C1 segment of cervical spinal cord (tissue), 14 donors: Measurements from ENCODE around the gene TTC17.
"Not testable (repeated sequence)": the region's sequence is repeated elsewhere in the genome, so short reads cannot be mapped to it uniquely, and the experiment has no call there.

Source experiments
- DNase-seq, 14 donors: peaks; one replicate each; lab custom pipeline; 2025; lab: John Stamatoyannopoulos, UW

Gene TTC17

GRCh38 chr11:43459246-43459645 is 100.5 kb downstream of the TTC17 start:
- peak in 3 of 14 donors; percentile 2 to 4 (median 4) for DNase-seq

GRCh38 chr11:43462359-43462758 is 103.6 kb downstream of the TTC17 start:
- DNase-seq = no peak

DNA sequence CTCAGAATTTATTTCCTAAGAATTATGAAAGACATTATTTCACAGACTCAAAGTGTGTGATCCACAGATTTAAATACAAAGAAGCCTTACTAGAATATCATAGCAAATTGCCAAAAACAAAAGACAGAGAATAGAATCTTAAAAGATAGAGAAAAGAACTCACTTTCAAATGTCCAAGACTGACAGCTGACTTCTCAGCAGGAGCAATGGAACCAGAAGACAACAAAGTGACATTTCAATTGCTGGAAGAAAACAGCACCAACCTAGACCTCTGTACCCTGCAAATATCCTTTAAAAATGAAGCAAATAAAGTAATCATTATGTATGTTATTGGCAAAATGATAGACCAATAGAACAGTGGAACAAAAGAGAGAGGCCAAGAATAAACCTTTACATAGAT is 109.2 kb downstream of the TTC17 start:
- DNase-seq = no peak

GRCh38 chr11:43477491-43477890 is 118.8 kb downstream of the TTC17 start:
- not testable (repeated sequence) for DNase-seq

DNA sequence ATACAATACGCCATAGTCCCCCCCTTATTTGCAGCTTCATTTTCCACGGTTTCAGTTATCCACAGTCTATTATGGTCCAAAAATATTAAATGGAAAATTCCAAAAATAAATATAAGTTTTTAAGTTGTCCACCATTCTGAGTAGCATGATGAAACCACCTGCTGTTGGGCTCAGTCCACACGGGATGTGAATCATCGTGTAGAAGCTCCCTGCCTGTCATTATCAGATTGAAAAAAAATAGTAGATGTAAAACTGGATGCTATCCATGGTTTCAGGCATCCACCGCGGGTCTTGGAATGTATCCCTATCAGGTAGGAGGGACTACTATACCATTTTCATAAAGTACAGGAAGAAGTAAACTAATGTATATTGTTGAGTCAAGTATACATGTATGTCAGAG is 127.4 kb downstream of the TTC17 start:
- DNase-seq = no peak

GRCh38 chr11:43489869-43490465 is 131.2 kb downstream of the TTC17 start:
- DNase-seq = no peak

DNA sequence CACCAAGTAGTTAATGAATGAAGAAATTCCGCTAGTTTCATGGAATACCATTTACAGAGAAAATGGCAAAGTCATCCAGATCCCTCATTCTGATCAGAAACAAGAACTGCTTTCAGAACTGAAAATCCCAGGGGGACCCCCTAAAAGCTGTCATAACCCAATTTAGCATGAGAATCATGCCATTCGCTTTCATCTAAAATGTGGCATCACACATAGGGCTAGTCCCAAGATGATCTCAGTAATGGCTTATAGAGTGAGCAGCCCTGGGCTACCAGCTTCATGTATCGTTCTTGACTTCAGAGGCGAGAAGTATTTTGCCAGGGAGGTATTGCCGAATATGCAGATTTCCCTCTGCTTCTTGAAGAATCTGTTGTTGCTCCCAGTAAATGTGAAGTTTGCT is 134.0 kb downstream of the TTC17 start:
- DNase-seq = no peak

DNA sequence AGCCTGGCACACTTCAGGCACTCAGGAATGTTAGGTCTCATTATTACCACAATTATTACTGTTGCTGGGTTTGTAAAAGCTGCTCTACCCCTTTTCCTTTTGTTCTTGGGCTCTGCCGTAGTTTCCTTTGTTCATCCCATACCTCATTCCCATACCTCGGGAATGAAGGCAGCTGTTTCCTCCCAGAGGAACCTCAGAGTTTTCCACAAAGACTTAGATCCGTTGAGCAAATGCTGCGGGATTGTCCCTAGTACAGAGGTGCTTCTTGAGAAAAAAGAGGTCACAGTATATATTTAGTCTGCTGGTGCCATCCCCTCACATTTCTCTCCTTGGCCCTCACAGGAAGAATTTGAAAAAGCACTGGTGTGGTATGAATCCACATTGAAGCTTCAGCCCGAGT is 134.7 kb downstream of the TTC17 start:
- DNase-seq = no peak

DNA sequence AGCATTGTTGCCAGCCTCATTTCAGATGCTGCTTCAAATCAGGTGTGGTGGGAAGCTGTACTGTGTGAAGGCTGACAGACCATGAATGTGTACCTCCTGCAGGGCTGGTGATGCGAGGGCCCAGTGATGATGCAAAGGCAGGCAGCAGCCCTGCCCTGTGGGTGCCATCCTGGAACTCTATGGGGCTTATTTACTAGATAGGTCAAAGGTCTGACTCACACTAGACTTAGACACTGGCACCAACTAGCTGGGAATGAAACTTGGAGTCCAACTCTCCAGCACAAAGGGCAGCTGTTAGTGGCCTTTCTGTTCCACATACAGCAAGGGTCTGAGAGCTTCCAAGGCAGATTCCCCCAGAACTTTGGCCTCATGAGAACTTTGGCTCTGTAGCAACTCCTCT is 138.4 kb downstream of the TTC17 start:
- DNase-seq = no peak

GRCh38 chr11:43498561-43498960 is 139.8 kb downstream of the TTC17 start:
- no peak for DNase-seq

DNA sequence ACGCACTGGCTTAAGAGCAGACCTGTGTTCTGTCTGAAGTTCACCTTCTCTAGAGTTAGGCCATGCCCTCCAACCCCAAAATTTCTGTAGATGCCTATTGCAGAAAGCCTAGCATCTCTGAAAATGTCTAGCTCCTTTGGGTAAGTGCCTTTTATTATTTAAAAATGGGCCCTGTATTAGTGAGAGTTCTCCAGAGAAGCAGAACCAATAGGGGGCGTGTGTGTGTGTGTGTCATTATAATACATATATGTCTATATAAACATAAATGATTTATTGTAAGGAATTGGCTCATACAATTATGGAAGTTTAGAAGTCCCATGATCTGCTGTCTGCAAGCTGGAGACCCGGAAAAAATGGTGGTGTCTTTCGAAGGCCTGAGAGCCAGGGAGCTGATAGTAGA is 144.7 kb downstream of the TTC17 start:
- no peak for DNase-seq

GRCh38 chr11:43504316-43504950 is 145.7 kb downstream of the TTC17 start:
- peak in 2 of 14 donors; percentile 0 to 28 for DNase-seq

GRCh38 chr11:43505171-43505570 is 146.5 kb downstream of the TTC17 start:
- DNase-seq = no peak

DNA sequence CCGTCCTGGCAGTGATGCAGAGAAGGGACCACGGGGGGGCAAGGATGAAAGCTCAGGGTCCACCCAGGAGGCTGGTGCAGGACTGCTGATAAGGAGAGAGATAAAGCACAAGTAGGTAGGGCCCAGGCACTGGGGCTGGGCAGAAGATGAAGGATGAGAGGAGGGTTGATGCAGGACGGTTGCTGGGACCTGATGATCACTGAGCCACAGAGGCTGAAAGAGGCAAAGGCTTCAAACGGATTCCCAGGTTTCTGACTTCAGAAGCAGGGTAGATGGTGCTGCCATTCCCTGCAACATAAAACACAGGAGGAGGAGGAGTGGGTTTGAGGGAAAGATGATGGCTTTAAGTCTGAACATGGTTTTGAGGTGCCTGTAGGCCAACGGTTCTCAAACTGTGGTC is 148.5 kb downstream of the TTC17 start:
- no peak for DNase-seq

DNA sequence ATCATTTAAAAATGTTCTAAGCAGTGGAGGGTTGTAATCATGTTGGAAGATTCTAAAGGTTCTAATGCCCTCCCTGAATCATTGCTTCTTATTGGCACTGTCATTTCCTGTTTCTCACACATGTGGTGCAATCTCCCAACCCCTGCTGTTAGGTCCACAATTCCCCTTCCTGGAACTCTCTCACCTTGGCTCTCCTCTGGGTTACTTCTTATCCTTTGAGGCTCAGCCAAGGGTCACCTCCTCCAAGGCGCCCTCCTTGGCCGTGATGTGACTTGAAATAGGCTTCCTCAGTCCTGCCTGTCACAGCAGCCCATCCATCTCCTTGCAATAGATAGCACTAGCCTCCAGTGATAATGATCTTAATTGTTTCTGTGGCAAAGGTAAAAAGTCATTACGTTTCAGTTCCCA is 149.8 kb downstream of the TTC17 start:
- DNase-seq = no peak

- no peak for DNase-seq
These were observed 153.2 kb downstream of the TTC17 start for GRCh38 chr11:43511959-43512358.

- no peak for DNase-seq
These were observed 156.4 kb downstream of the TTC17 start for GRCh38 chr11:43515090-43515489.

GRCh38 chr11:43516316-43516850 is 157.7 kb downstream of the TTC17 start:
- DNase-seq = no peak

DNA sequence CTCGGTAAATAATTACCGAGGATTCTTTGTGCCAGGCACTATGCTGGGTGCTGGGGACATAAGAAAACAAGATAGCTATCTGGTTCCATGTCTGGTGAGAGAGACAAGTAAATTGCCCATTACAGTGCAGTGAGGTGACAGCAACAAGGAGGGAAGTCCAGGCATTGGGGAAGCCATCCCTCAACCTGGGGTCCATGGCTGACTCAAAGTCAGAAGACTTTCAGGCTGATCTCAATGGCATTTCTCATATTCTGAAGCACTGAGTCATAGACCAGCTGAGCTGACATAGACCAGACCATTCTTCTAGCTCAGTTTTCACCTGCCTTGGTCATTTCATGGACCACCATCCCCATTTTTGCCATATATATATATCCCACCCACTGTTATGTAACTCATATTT is 158.8 kb downstream of the TTC17 start:
- DNase-seq = no peak

DNA sequence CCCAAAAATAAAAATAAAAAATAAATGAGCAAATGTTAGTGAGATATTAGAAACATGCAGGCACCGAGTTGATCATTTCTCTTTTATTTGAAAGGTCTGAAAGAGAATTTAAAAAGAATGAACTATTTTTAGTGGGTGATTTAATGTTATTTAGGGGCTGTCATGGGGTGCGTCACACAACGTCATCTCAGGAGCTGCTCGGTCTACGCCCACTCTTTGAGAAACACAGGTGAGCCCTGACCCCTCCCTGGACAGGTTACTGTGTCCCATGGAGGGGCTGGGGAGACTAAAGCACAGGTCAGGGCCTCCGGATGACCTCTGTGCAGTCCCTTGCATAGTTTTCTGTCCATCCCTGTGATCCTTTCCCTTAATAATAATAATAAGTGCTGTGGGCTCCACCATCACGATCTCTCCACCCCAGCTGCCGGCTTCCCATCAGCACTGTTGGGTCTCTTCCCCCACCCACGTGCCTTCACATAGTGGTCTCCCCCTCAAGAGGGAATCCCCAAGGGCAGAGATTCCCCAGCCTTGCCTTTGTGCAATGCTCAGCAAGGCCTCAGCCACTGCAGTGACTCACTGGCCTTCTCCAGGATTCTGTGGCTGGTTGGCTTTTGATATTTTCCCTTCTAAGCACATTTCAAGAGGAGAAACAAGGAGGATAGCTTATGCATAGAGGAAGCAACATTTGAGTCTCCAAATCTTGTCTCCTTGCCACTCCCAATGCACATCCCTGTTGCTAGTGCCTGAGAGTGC is 159.9 kb downstream of the TTC17 start:
- no peak for DNase-seq

- no peak for DNase-seq
These were observed 162.8 kb downstream of the TTC17 start for GRCh38 chr11:43521471-43521870.

DNA sequence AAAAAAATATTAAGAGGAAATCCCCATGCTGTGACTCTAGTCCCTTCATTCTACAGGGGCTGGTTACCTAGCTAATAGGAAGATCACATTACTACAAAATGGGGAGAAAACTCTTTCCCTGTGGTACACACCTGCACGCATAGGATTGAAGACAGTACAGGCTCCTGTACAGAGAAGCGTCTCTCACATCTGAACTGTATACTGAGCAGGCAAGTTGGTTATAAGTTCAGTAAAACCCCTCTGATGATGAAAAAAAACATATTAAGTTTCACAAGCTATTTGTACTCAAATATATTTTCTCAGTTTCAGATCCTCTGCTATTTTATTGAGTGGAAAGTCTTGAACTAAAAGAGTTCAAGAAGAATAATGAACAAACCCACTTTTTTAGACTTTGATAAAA is 164.9 kb downstream of the TTC17 start:
- no peak for DNase-seq

DNA sequence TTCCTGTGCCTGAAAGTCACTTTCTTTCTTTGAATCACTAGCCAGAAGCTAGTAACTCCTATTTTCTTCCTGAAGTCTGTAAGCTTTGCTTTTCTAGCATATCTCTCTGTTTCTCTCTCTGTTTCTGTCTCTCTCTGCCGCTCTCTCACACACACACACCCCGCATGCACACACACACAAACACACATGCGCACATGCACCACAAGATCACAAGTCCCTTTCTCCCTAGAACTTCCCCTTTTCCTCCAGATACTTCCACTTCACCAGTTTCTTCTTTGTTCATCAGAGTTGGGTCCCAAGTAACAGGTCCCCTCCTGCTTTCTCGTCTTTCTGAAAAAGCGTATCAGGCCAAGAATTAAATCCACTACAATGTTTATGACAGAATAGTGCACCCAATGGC is 173.3 kb downstream of the TTC17 start:
- DNase-seq = peak in 1 of 14 donors; percentile 24
